Cardiac fibroblast (primary cell): ENCODE measurements around the gene TTC28.

Experiments used
- DNase-seq, 2 donors: peaks; one replicate each; pipeline versions ENCODE4 v3.0.0 to v3.0.0-alpha.2; 2010; ENCODE audit warnings: low read depth in 2 of 2
- H3K4me3 ChIP-seq, 2 donors: replicated peaks in 1 of 2; 1 replicate in 1 of 2; 2 replicates in 1 of 2; pipeline ENCODE4 v1.5.1; 2011; ENCODE audit warnings: low read depth in 2 of 2, low read length in 2 of 2, mild to moderate bottlenecking in 2 of 2, moderate library complexity in 1 of 2
- CTCF ChIP-seq: IDR thresholded peaks from one replicate; pipeline ENCODE4 v1.5.1; 2011; ENCODE audit warnings: low read depth, mild to moderate bottlenecking, low read length, inconsistent platforms

Gene TTC28

GRCh38 chr22:28410050-28410816, 269.4 kb downstream of the TTC28 start:
- peak; percentile 44 to 68 for DNase-seq
- TF ChIP-seq CTCF: no peak
- no peak overlapping the region for H3K4me3 ChIP-seq

- no peak for TF ChIP-seq CTCF
- DNase-seq: no peak
- H3K4me3 ChIP-seq: no peak overlapping the region
Observed at GRCh38 chr22:28408709-28409108, 270.9 kb downstream of the TTC28 start.

GRCh38 chr22:28407645-28408044, 272.0 kb downstream of the TTC28 start:
- no peak overlapping the region for H3K4me3 ChIP-seq
- TF ChIP-seq CTCF: no peak
- no peak for DNase-seq

GRCh38 chr22:28406246-28406645, 273.4 kb downstream of the TTC28 start:
- H3K4me3 ChIP-seq: no peak overlapping the region
- DNase-seq: no peak
- TF ChIP-seq CTCF: no peak

GRCh38 chr22:28405588-28405987, 274.1 kb downstream of the TTC28 start:
- H3K4me3 ChIP-seq: no peak overlapping the region
- no peak for DNase-seq
- TF ChIP-seq CTCF: no peak

- DNase-seq: no peak
- no peak for TF ChIP-seq CTCF
- H3K4me3 ChIP-seq: no peak overlapping the region
Observed at GRCh38 chr22:28402539-28402938, 277.1 kb downstream of the TTC28 start.

GRCh38 chr22:28402060-28402459, 277.6 kb downstream of the TTC28 start:
- no peak for DNase-seq
- H3K4me3 ChIP-seq: no peak overlapping the region
- TF ChIP-seq CTCF: no peak
